ENCODE data around the gene COL23A1. TPM values are rescaled to one million over a fixed set of nuclear protein-coding genes. Genes with fewer than 3 reads are reported as not detected.

Gene COL23A1
- total RNA-seq, 1 donor from 2014 or later, result 4.3 TPM

- no peaks in the 10 kb centered on the region for H3K27me3 ChIP-seq
- no peaks in the 10 kb centered on the region for H3K4me1 ChIP-seq
- intact Hi-C loops (cut with DNase I), result no loop called here
- H3K9me3 ChIP-seq, result no peaks in the 10 kb centered on the region
- no peaks in the 10 kb centered on the region for H3K36me3 ChIP-seq
- no peak overlapping the region for H3K27ac ChIP-seq
- TF ChIP-seq CTCF (IDR thresholded peaks at IDR 0.05), result no peak
- no peak for DNase-seq (ENCODE audit: low spot score in 2 of 2)
- no peak overlapping the region for H3K4me3 ChIP-seq
Measured at GRCh38 chr5:178398901-178399700, 191.1 kb downstream of the COL23A1 start.

GRCh38 chr5:178396796-178397720 lies 193.1 kb downstream of the COL23A1 start:
- Histone ChIP-seq H3K4me1 (no peaks in the 10 kb centered on the region), H3K27me3 (no peaks in the 10 kb centered on the region), H3K4me3 (no peak overlapping the region), H3K36me3 (no peaks in the 10 kb centered on the region), H3K27ac (no peak overlapping the region), H3K9me3 (no peaks in the 10 kb centered on the region)
- DNase-seq (ENCODE audit: low spot score in 2 of 2), result no peak
- no peak for TF ChIP-seq CTCF (IDR thresholded peaks at IDR 0.05)
- intact Hi-C loops (cut with DNase I), result no loop called here

GRCh38 chr5:178394074-178394473 lies 196.1 kb downstream of the COL23A1 start:
- intact Hi-C loops (cut with DNase I), result no loop called here
- Histone ChIP-seq H3K27ac (no peak overlapping the region), H3K4me3 (no peak overlapping the region), H3K36me3 (no peaks in the 10 kb centered on the region), H3K4me1 (no peaks in the 10 kb centered on the region), H3K9me3 (no peaks in the 10 kb centered on the region), H3K27me3 (no peaks in the 10 kb centered on the region)
- TF ChIP-seq CTCF (IDR thresholded peaks at IDR 0.05), result no peak
- DNase-seq (ENCODE audit: low spot score in 2 of 2), result no peak

GRCh38 chr5:178392931-178393394 lies 197.2 kb downstream of the COL23A1 start:
- H3K27ac ChIP-seq, result no peak overlapping the region
- DNase-seq (ENCODE audit: low spot score in 2 of 2), result no peak
- H3K9me3 ChIP-seq, result no peaks in the 10 kb centered on the region
- H3K36me3 ChIP-seq, result no peaks in the 10 kb centered on the region
- H3K27me3 ChIP-seq, result no peaks in the 10 kb centered on the region
- H3K4me3 ChIP-seq, result no peak overlapping the region
- intact Hi-C loops (cut with DNase I), result no loop called here
- TF ChIP-seq CTCF (IDR thresholded peaks at IDR 0.05), result no peak
- H3K4me1 ChIP-seq, result no peaks in the 10 kb centered on the region

- intact Hi-C loops (cut with DNase I), result no loop called here
- no peak for DNase-seq (ENCODE audit: low spot score in 2 of 2)
- Histone ChIP-seq H3K4me1 (no peaks in the 10 kb centered on the region), H3K36me3 (no peaks in the 10 kb centered on the region), H3K27ac (no peak overlapping the region), H3K4me3 (no peak overlapping the region), H3K27me3 (no peaks in the 10 kb centered on the region), H3K9me3 (no peaks in the 10 kb centered on the region)
- no peak for TF ChIP-seq CTCF (IDR thresholded peaks at IDR 0.05)
Measured at GRCh38 chr5:178392386-178392785, 197.8 kb downstream of the COL23A1 start.

Measured in ascending aorta (tissue), 2 donors.